DMS 273 (cell line): Measurements from ENCODE around the gene PARD3B.

Source experiments
- DNase-seq: peaks from one replicate; lab custom pipeline; 2025; ENCODE audit not compliant: unreplicated experiment; lab: John Stamatoyannopoulos, UW

PARD3B gene

DNA sequence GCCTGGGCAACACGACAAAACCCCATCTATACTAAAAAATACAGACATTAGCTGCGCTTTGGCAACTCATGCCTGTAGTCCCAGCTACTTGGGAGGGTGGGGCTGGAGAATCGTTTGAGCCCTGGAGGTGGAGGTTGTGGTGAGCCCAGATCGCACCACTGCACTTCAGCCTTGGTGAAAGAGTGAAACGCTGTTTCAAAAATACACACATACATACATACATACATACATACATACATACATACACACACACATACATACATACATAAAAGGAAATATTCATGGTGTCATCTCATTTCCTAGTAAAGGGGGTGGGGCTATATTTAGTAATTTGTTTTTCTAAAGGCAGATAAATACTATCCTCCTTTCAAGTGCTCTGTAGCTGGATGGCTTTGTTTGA lies 205.1 kb downstream of the PARD3B start:
- no peak for DNase-seq

DNA sequence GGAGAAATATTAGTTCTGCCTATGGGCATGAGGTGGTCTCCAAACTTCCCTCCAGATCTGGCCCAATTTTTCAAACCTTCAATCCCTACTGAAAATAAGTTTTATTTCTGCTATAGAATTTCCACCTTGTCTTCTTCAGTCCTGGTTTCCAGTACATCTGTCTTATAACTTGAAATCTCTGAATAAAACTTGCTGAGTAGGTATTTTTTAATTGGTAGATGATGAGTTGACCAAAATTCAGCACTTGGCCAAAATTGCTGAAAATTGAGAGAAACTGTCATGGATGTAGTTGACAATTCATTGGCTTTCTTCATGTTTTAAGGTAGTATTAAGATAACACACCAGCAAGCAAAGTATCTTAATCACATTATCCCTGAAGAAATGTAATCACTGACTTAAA lies 206.2 kb downstream of the PARD3B start:
- no peak for DNase-seq

- no peak for DNase-seq
These were observed 208.6 kb downstream of the PARD3B start for GRCh38 chr2:204753841-204754240.

DNA sequence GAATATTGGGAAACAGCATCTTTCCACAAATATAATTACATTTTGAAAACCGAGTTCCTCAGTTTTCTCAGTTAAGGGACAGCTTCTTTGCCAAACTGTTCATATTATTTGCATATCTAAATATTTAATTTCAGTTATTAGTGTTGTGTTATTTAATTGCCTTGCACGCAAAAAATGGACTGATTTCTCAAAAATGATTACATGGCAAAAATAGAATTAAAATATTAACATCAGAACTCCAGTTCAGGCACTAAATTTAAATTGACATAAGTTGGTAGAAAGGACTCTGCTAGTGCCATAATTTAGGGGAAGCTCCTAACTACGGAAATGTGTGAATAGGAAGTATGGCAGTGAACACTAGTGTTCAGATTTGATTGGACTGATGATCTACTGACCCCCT lies 209.6 kb downstream of the PARD3B start:
- no peak for DNase-seq

- peak; percentile 1 for DNase-seq
These were observed 218.9 kb downstream of the PARD3B start for GRCh38 chr2:204763974-204764703.

DNA sequence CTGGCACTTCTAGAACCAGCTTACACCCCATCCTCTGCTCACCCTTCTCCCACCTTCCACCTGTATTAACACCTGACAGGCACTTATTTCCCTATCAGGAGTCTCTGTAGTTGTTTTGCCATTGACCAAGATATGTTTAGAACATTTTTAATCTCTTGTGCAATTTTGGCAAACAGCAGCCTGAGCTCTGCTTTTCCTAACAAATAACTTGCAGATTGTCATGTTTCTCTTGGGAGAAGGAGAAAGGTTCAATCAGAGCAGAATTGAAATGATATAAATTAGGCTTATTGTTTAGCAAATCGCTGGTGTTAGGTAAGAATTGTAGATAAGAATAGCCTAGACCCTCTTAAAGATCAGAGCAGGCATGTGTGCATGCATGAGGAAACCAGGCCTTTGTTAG lies 225.5 kb downstream of the PARD3B start:
- no peak for DNase-seq

GRCh38 chr2:204771721-204772120 lies 226.4 kb downstream of the PARD3B start:
- DNase-seq, result no peak

DNA sequence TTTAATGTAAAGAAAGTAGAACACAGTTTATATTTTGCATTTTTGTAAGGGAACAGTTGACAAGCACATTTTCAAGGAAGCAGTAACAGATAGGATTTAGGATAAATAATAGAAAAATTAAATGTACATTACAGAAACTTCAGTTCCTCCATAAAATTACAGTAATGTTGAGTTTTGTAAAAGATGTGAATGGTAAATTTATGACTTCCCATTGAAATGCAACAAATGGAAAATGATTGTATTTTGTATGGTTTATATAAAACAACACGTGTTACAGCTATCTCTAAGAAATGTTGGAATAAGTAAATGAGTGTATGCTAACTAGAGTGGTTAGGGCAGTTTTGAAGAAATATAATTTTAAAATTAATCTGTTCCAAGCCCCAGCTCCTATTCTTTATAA lies 227.3 kb downstream of the PARD3B start:
- no peak for DNase-seq

DNA sequence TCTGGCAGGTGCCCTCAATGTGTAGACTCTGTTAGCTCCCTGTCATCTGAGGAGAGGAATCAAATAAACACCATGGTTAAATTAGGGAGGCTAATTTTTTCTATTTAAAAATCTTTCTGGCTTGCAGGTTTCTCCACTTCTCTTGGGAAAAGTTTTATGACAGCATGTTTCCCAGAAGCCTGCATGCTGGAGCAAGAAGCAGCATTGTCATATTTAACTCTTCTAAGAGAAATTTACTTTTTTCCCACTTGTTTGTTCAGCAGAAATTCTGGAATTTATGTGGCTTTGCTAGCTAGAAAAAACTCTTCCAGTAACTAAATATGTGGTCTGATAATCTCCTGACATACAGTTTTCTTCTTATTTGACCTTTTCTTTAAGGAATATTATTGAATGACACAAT lies 230.5 kb downstream of the PARD3B start:
- DNase-seq, result no peak

GRCh38 chr2:204776781-204777559 lies 231.7 kb downstream of the PARD3B start:
- DNase-seq, result peak; percentile 36

DNA sequence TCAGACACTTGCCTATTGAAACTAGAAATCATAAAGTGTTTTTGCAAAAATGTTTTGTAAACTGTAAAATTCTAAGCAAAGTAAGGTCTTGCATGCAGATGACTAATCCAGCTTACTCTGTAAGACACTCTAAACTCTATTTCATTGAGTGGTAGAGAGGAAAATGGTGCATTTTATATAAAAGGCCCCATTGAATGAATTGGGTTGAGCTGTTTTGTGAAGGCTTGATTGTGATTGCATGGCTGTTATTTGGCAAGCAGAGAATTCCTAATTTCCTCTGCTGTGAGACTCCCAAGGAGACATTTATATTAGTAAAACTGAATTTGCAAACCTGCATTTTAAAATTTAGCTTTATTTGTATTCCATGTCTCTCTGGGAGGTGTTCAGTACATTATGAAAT lies 234.5 kb downstream of the PARD3B start:
- DNase-seq, result no peak

- no peak for DNase-seq
These were observed 236.7 kb downstream of the PARD3B start for GRCh38 chr2:204781941-204782340.

- no peak for DNase-seq
These were observed 244.8 kb downstream of the PARD3B start for GRCh38 chr2:204790076-204790475.

- no peak for DNase-seq
These were observed 246.0 kb downstream of the PARD3B start for GRCh38 chr2:204791230-204791629.

- DNase-seq, result no peak
These were observed 249.3 kb downstream of the PARD3B start for GRCh38 chr2:204794624-204795023.

- no peak for DNase-seq
These were observed 249.9 kb downstream of the PARD3B start for GRCh38 chr2:204795156-204795555.

DNA sequence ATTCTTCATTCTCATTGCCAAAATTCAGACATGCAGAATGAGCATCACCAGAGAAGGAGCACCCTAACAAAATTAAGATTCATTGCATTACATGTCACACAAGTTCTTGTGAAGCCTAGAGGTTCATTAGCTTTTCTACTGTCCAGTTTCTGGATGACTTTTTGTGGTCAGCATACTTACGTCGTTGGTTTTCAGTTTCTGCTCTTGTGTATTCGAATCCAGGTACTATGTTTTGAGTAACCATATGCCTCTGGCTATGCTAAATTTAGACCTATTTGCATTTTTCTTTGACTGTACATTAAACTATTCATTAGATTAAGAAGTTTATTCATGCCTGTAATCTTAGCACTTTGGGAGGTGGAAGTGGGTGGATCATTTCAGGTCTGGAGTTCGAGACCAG lies 251.3 kb downstream of the PARD3B start:
- no peak for DNase-seq

GRCh38 chr2:204799791-204800190 lies 254.5 kb downstream of the PARD3B start:
- no peak for DNase-seq

DNA sequence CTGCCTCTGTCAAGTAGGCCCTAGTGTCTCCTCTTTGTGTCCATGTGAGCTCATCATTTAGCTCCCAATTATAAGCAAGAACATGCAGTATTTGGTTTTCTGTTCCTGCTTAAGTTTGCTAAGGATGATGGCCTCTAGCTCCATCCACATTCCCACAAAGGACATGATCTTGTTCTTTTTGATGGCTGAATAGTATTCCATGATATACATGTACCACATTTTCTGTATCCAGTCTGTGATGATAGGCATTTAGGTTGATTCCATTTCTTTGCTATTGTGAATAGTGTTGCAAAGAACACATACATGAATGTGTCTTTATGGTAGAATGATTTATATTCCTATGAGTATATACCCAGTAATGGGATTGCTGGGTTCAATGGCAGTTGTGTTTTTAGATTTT lies 263.2 kb downstream of the PARD3B start:
- no peak for DNase-seq

DNA sequence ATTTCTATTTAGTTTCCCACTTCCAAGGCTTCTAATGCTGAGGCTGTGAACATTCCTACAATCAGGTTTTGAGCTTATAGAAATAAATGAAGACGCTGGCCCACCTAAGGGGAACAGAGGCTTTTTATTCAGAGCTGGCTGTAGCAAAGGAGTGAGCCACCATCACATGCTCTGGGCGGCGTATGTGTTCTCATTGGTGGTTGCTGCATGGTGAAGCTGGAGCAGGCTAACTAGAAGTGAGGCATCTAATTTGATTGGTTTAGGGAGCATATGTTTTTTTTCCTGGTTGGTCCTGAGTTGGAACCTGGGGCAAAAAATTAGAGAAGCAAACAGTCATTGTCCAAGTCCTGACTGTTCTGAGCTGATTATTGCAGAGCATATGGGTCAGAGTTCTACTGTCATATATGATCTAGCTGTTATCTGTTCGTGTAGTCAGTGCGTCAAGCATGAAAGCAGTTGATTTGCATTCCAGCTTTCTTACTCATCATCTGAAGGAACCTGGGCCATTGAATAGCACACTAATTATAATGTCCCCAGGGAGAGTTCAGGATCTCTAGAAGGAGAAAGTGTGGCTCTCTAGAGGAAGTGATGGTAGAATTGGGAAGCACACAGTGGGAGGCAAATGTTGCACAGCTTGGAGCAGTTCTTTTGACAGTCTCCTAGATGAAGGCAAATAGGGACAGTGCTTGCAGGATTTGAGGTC lies 279.6 kb downstream of the PARD3B start:
- DNase-seq, result no peak

- no peak for DNase-seq
These were observed 280.4 kb downstream of the PARD3B start for GRCh38 chr2:204825681-204826080.
